ENCODE measurements around the gene PXDN.

- TF ChIP-seq CTCF (IDR thresholded peaks at IDR 0.05): no peak
- no peak for TF ChIP-seq POLR2AphosphoS5 (IDR thresholded peaks at IDR 0.05)
These were observed 54.1 kb downstream of the PXDN start for GRCh38 chr2:1690056-1690775.

All from stomach (tissue), 4 donors.